ENCODE measurements around the gene RARRES2.

DNA sequence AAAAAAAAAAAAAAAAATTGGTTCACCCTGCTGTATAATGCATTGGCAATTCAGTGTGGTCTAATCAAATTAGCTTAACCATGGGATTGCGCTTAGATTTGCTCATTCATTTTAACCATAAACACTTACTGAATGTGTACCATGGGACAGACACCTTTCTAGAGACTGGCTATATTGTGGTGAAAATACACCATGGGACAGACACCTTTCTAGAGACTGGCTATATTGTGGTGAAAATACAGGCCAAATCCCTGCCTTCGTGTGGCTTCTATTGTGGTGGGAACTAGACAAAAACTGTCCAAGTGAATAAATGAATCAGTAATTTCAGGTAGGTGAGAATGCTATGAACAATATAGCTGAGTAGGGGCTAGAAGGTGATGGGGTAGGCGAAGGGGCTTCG lies 17.0 kb upstream of the RARRES2 start:
- TF ChIP-seq, protein P1, sequence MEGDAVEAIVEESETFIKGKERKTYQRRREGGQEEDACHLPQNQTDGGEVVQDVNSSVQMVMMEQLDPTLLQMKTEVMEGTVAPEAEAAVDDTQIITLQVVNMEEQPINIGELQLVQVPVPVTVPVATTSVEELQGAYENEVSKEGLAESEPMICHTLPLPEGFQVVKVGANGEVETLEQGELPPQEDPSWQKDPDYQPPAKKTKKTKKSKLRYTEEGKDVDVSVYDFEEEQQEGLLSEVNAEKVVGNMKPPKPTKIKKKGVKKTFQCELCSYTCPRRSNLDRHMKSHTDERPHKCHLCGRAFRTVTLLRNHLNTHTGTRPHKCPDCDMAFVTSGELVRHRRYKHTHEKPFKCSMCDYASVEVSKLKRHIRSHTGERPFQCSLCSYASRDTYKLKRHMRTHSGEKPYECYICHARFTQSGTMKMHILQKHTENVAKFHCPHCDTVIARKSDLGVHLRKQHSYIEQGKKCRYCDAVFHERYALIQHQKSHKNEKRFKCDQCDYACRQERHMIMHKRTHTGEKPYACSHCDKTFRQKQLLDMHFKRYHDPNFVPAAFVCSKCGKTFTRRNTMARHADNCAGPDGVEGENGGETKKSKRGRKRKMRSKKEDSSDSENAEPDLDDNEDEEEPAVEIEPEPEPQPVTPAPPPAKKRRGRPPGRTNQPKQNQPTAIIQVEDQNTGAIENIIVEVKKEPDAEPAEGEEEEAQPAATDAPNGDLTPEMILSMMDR (IDR thresholded peaks at IDR 0.05), result no peak
- no peak for TF ChIP-seq MAZ (IDR thresholded peaks at IDR 0.05; ENCODE audit: borderline replicate concordance, low read depth, low read length)
- no peak for TF ChIP-seq ZC3H11A (IDR thresholded peaks at IDR 0.05)
- no peak for TF ChIP-seq POLR2A (IDR thresholded peaks at IDR 0.05; ENCODE audit: low read length)
- TF ChIP-seq, protein P2, sequence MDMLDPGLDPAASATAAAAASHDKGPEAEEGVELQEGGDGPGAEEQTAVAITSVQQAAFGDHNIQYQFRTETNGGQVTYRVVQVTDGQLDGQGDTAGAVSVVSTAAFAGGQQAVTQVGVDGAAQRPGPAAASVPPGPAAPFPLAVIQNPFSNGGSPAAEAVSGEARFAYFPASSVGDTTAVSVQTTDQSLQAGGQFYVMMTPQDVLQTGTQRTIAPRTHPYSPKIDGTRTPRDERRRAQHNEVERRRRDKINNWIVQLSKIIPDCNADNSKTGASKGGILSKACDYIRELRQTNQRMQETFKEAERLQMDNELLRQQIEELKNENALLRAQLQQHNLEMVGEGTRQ (IDR thresholded peaks at IDR 0.05), result no peak
- no peak for TF ChIP-seq EP300 (IDR thresholded peaks at IDR 0.05)
- TF ChIP-seq, protein P3, sequence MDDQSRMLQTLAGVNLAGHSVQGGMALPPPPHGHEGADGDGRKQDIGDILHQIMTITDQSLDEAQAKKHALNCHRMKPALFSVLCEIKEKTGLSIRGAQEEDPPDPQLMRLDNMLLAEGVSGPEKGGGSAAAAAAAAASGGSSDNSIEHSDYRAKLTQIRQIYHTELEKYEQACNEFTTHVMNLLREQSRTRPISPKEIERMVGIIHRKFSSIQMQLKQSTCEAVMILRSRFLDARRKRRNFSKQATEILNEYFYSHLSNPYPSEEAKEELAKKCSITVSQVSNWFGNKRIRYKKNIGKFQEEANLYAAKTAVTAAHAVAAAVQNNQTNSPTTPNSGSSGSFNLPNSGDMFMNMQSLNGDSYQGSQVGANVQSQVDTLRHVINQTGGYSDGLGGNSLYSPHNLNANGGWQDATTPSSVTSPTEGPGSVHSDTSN (IDR thresholded peaks at IDR 0.05), result no peak
- TF ChIP-seq, protein P4, sequence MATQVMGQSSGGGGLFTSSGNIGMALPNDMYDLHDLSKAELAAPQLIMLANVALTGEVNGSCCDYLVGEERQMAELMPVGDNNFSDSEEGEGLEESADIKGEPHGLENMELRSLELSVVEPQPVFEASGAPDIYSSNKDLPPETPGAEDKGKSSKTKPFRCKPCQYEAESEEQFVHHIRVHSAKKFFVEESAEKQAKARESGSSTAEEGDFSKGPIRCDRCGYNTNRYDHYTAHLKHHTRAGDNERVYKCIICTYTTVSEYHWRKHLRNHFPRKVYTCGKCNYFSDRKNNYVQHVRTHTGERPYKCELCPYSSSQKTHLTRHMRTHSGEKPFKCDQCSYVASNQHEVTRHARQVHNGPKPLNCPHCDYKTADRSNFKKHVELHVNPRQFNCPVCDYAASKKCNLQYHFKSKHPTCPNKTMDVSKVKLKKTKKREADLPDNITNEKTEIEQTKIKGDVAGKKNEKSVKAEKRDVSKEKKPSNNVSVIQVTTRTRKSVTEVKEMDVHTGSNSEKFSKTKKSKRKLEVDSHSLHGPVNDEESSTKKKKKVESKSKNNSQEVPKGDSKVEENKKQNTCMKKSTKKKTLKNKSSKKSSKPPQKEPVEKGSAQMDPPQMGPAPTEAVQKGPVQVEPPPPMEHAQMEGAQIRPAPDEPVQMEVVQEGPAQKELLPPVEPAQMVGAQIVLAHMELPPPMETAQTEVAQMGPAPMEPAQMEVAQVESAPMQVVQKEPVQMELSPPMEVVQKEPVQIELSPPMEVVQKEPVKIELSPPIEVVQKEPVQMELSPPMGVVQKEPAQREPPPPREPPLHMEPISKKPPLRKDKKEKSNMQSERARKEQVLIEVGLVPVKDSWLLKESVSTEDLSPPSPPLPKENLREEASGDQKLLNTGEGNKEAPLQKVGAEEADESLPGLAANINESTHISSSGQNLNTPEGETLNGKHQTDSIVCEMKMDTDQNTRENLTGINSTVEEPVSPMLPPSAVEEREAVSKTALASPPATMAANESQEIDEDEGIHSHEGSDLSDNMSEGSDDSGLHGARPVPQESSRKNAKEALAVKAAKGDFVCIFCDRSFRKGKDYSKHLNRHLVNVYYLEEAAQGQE (IDR thresholded peaks at IDR 0.05), result no peak
- no peak for TF ChIP-seq KDM1A (IDR thresholded peaks at IDR 0.05; ENCODE audit: low read depth)
- no peak for TF ChIP-seq HDAC2 (IDR thresholded peaks at IDR 0.05)
- no peak for TF ChIP-seq ESRRA (IDR thresholded peaks at IDR 0.05; ENCODE audit: borderline replicate concordance, low read length)
- TF ChIP-seq EHF (CRISPR knock-in tag; IDR thresholded peaks at IDR 0.05), result no peak

Data from A549 (cell line).